GM12801 (cell line): Measurements from ENCODE around the gene PHLPP1.

Source experiments
- CTCF ChIP-seq: IDR thresholded peaks from one replicate; pipeline ENCODE4 v1.5.1; 2011; ENCODE audit warnings: control low read depth; ENCODE audit not compliant: insufficient read length; ENCODE audit errors: extremely low read depth

The PHLPP1 gene

GRCh38 chr18:62881509-62882016 lies 166.2 kb downstream of the PHLPP1 start:
- TF ChIP-seq CTCF = no peak

- TF ChIP-seq CTCF = no peak
These were observed 168.8 kb downstream of the PHLPP1 start for GRCh38 chr18:62883937-62884735.

- no peak for TF ChIP-seq CTCF
These were observed 170.5 kb downstream of the PHLPP1 start for GRCh38 chr18:62885804-62886203.

- TF ChIP-seq CTCF = no peak
These were observed 179.5 kb downstream of the PHLPP1 start for GRCh38 chr18:62894681-62895390.

- TF ChIP-seq CTCF = no peak
These were observed 181.8 kb downstream of the PHLPP1 start for GRCh38 chr18:62897153-62897552.

GRCh38 chr18:62898359-62898758 lies 183.0 kb downstream of the PHLPP1 start:
- TF ChIP-seq CTCF = no peak

- no peak for TF ChIP-seq CTCF
These were observed 184.2 kb downstream of the PHLPP1 start for GRCh38 chr18:62899534-62899933.
